Stomach (tissue), 8 donors: Measurements from ENCODE around the gene SERTAD2. TPM values are rescaled to one million over a fixed set of nuclear protein-coding genes. Genes with fewer than 3 reads are reported as not detected.

Source experiments
- polyA plus RNA-seq, 3 donors: library from polyadenylated mRNA; stranded (reverse); fragments of 200-250 nt; gene quantifications; one replicate each; pipeline ENCODE4 v1.2.3, GENCODE V29; 2013
- total RNA-seq, 5 donors: library from RNA; depleted of rRNA; stranded (reverse); fragments of >200 nt; gene quantifications; one replicate each; pipeline versions ENCODE4 v1.1.0 to v1.2.3, GENCODE V29; 2014 to 2016
- donor health status: healthy with polysubstance abuse.
- donor health status: Bipolar disorder and iron deficiency.
- donor health status: healthy.

SERTAD2 gene
- total and polyA plus RNA-seq, 8 donors = 2.0 to 11.9 (median 6.4) TPM

Other genes with a start within 250 kb of the SERTAD2 start
- gene LGALSL, start 199.8 kb downstream of the SERTAD2 start, total RNA-seq = 10 to 100 TPM in 2 of 5 donors, 1 to 10 TPM in 3; 4.1 to 19.5 (median 8.8) TPM
- gene LGALSL, start 199.8 kb downstream of the SERTAD2 start, polyA plus RNA-seq = 10 to 100 TPM in 1 of 3 donors, 1 to 10 TPM in 2; 5.5 to 11.9 (median 7.4) TPM
- 10 to 100 TPM; 19.8 to 93.6 (median 46.7) TPM for gene AFTPH, start 129.6 kb downstream of the SERTAD2 start, total RNA-seq
- gene AFTPH, start 129.6 kb downstream of the SERTAD2 start, polyA plus RNA-seq = 10 to 100 TPM; 30.1 to 46.9 (median 31.1) TPM